ENCODE measurements around the gene CELA1. TPM values are rescaled to one million over a fixed set of nuclear protein-coding genes. Genes with fewer than 3 reads are reported as not detected.

CELA1 gene
- total and polyA plus RNA-seq, 2 of the 13 experiments (the other 11 are each of a cell fraction or from before 2014, with no cell fraction given), result not detected

DNA sequence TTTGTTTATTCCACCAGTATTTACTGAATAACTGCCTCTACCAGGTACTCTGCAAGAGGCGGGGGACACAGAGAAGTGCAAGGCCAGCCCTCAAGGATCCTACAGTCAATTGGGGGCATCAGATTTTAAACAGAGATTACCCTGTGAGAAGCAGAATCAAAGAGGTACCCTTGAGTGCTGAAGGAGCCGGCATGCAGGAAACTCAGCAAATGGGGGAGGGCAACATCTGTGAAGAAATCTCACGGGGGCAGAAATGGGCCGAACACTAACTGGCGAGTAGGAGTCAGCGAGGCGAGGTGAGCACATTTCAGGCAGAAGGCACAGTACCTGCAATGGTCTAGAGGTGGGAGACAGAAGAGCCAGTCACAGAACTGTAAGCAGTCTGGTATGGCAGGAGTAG is 35.7 kb upstream of the CELA1 start (continued):
- TF ChIP-seq, protein P1, sequence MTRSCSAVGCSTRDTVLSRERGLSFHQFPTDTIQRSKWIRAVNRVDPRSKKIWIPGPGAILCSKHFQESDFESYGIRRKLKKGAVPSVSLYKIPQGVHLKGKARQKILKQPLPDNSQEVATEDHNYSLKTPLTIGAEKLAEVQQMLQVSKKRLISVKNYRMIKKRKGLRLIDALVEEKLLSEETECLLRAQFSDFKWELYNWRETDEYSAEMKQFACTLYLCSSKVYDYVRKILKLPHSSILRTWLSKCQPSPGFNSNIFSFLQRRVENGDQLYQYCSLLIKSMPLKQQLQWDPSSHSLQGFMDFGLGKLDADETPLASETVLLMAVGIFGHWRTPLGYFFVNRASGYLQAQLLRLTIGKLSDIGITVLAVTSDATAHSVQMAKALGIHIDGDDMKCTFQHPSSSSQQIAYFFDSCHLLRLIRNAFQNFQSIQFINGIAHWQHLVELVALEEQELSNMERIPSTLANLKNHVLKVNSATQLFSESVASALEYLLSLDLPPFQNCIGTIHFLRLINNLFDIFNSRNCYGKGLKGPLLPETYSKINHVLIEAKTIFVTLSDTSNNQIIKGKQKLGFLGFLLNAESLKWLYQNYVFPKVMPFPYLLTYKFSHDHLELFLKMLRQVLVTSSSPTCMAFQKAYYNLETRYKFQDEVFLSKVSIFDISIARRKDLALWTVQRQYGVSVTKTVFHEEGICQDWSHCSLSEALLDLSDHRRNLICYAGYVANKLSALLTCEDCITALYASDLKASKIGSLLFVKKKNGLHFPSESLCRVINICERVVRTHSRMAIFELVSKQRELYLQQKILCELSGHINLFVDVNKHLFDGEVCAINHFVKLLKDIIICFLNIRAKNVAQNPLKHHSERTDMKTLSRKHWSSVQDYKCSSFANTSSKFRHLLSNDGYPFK (CRISPR knock-in tag; IDR thresholded peaks at IDR 0.05; ENCODE audit: borderline replicate concordance), result no peak

DNA sequence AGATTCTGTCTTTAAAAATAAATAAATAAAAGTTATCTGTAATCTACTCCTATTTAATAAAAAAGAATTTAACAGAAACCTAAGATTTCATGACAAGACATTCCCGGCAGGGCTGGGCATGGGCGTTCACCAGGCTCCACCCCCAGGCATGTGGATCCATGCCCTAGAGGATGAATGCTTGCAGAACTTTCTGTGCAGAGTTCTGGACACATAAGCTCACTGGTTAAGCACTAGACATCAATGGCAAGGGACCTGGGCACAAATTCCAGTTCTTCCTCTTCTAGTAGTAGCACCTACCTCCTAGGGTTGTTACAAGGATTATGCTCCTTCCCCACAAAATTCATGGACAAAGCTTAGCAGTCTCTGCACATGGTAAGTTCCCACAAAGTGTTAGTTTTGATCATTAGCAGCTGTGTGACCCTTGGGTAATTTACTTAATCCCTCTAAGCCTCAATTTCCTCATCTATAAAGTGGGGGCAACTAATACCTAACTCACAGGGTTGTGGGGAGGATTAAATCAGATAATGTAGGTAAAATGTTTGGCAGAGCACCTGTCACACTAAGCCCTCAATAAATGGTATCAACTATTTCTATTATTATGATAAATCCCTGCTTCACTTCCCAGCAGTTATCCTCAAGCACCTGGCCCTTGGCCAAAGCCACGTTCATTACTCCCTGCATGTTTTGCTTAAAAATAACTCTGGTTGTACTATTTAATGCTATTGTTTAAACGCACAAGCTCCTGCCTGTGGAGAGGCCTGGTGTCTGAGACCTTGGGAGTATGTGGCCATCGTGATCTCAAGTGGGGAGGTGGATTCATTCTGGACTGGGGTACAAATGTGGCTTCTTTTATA is 35.0 kb upstream of the CELA1 start:
- Histone ChIP-seq H4K20me1 (ENCODE audit: insufficient read depth, low read length) (0 out of 2 replicates have a peak, but pooled peaks cover 2% of the 10 kb centered on the region), H3K27ac (ENCODE audit: extremely low read length, insufficient read depth, low read length) (no peak overlapping the region), H3K9me3 (ENCODE audit: low read length) (no peaks in the 10 kb centered on the region), H3K4me1 (ENCODE audit: insufficient read depth, low read length) (no peaks in the 10 kb centered on the region), H3K27me3 (ENCODE audit: control insufficient read depth in 1 of 2, insufficient read depth in 2 of 2, low read length in 2 of 2) (no peaks in the 10 kb centered on the region; a peak in 1 of 5 replicates), H3K36me3 (replicated peaks in 1 of 2; ENCODE audit: control insufficient read depth in 1 of 2, insufficient read depth in 2 of 2, low read length in 2 of 2) (no peaks in the 10 kb centered on the region), H3K4me3 (replicated peaks in 1 of 3; ENCODE audit: insufficient read depth in 1 of 3, low read depth in 2 of 3, low read length in 3 of 3) (no peak overlapping the region), H3K4me2 (ENCODE audit: low read depth, low read length) (no peak overlapping the region), H3K79me2 (ENCODE audit: insufficient read depth, low read length) (no peaks in the 10 kb centered on the region), H3K9ac (ENCODE audit: insufficient read depth, low read depth, low read length) (no peak overlapping the region), H2AFZ (ENCODE audit: low read length) (no peak overlapping the region)
- intact Hi-C loops (cut with micrococcal nuclease; ENCODE audit: unreplicated experiment), result no loop called here
- in situ Hi-C loops (cut with HindIII; ENCODE audit: extremely low pct_ligation_motif_present, low pct_unique_long_range_greater_than_20kb), result no loop called here
- BruUV-seq (replicated peaks), result no TSS peak
- WGBS (ENCODE audit: low lambda C conversion rate), result 60% methylated on average over 5 of the region's 5 CpGs
- no peak for FAIRE-seq
- no peak for ATAC-seq
- ChIA-PET CTCF (ENCODE audit: low intra/inter-chr PET ratio, low total read pairs) (no interaction called here), POLR2A (no interaction called here)
- no peak for DNase-seq (ENCODE audit: low spot score)
- TF ChIP-seq ZNF317 (CRISPR knock-in tag; IDR thresholded peaks at IDR 0.05) (no peak), CEBPB (IDR thresholded peaks at IDR 0.05; ENCODE audit: borderline replicate concordance, low read depth, low read length) (no peak), TCF7 (IDR thresholded peaks at IDR 0.05; ENCODE audit: low read depth) (no peak), ZNF367 (CRISPR knock-in tag; IDR thresholded peaks at IDR 0.05; ENCODE audit: borderline replicate concordance) (no peak), ETV6 (CRISPR knock-in tag; conservative IDR thresholded peaks at IDR 0.05) (no peak)
- TF ChIP-seq, protein P2, sequence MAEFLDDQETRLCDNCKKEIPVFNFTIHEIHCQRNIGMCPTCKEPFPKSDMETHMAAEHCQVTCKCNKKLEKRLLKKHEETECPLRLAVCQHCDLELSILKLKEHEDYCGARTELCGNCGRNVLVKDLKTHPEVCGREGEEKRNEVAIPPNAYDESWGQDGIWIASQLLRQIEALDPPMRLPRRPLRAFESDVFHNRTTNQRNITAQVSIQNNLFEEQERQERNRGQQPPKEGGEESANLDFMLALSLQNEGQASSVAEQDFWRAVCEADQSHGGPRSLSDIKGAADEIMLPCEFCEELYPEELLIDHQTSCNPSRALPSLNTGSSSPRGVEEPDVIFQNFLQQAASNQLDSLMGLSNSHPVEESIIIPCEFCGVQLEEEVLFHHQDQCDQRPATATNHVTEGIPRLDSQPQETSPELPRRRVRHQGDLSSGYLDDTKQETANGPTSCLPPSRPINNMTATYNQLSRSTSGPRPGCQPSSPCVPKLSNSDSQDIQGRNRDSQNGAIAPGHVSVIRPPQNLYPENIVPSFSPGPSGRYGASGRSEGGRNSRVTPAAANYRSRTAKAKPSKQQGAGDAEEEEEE (CRISPR knock-in tag; IDR thresholded peaks at IDR 0.05; ENCODE audit: borderline replicate concordance), result no peak
- TF ChIP-seq, protein P3, sequence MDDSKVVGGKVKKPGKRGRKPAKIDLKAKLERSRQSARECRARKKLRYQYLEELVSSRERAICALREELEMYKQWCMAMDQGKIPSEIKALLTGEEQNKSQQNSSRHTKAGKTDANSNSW (CRISPR knock-in tag; IDR thresholded peaks at IDR 0.05; ENCODE audit: borderline replicate concordance), result no peak
- TF ChIP-seq, protein P4, sequence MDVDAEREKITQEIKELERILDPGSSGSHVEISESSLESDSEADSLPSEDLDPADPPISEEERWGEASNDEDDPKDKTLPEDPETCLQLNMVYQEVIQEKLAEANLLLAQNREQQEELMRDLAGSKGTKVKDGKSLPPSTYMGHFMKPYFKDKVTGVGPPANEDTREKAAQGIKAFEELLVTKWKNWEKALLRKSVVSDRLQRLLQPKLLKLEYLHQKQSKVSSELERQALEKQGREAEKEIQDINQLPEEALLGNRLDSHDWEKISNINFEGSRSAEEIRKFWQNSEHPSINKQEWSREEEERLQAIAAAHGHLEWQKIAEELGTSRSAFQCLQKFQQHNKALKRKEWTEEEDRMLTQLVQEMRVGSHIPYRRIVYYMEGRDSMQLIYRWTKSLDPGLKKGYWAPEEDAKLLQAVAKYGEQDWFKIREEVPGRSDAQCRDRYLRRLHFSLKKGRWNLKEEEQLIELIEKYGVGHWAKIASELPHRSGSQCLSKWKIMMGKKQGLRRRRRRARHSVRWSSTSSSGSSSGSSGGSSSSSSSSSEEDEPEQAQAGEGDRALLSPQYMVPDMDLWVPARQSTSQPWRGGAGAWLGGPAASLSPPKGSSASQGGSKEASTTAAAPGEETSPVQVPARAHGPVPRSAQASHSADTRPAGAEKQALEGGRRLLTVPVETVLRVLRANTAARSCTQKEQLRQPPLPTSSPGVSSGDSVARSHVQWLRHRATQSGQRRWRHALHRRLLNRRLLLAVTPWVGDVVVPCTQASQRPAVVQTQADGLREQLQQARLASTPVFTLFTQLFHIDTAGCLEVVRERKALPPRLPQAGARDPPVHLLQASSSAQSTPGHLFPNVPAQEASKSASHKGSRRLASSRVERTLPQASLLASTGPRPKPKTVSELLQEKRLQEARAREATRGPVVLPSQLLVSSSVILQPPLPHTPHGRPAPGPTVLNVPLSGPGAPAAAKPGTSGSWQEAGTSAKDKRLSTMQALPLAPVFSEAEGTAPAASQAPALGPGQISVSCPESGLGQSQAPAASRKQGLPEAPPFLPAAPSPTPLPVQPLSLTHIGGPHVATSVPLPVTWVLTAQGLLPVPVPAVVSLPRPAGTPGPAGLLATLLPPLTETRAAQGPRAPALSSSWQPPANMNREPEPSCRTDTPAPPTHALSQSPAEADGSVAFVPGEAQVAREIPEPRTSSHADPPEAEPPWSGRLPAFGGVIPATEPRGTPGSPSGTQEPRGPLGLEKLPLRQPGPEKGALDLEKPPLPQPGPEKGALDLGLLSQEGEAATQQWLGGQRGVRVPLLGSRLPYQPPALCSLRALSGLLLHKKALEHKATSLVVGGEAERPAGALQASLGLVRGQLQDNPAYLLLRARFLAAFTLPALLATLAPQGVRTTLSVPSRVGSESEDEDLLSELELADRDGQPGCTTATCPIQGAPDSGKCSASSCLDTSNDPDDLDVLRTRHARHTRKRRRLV (CRISPR knock-in tag; IDR thresholded peaks at IDR 0.05), result no peak
- TF ChIP-seq, protein P5, sequence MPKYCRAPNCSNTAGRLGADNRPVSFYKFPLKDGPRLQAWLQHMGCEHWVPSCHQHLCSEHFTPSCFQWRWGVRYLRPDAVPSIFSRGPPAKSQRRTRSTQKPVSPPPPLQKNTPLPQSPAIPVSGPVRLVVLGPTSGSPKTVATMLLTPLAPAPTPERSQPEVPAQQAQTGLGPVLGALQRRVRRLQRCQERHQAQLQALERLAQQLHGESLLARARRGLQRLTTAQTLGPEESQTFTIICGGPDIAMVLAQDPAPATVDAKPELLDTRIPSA (CRISPR knock-in tag; IDR thresholded peaks at IDR 0.05; ENCODE audit: borderline replicate concordance), result no peak

All from HepG2 (cell line).